Astrocyte of the cerebellum (primary cell): ENCODE data around the gene IGSF21.

Experiments
- DNase-seq: peaks from one replicate; pipeline ENCODE4 v3.0.0-alpha.2; 2011; ENCODE audit warnings: low read depth
- H3K4me3 ChIP-seq: 2 replicates; pipeline ENCODE4 v1.5.1; 2011; ENCODE audit warnings: mild to moderate bottlenecking, low read depth, low read length, moderate library complexity
- CTCF ChIP-seq: IDR thresholded peaks from 2 replicates; pipeline ENCODE4 v1.5.1; 2012; ENCODE audit warnings: low read length, low read depth, moderate library complexity, mild to moderate bottlenecking; ENCODE audit errors: missing control alignments
- in situ Hi-C: cut with HindIII; loops from 2 replicates; pipeline ENCODE4 v1.10.0; 2017; ENCODE audit warnings: low sequenced_read_pairs

Gene IGSF21

GRCh38 chr1:18123467-18123992 lies 15.9 kb downstream of the IGSF21 start:
- TF ChIP-seq CTCF = no peak
- DNase-seq = no peak
- no peak overlapping the region for H3K4me3 ChIP-seq
- in situ Hi-C loops = no loop called here

- DNase-seq = no peak
- in situ Hi-C loops = no loop called here
- TF ChIP-seq CTCF = no peak
- H3K4me3 ChIP-seq = no peak overlapping the region
These were observed 17.4 kb downstream of the IGSF21 start for GRCh38 chr1:18124977-18125376.

GRCh38 chr1:18126616-18127015 lies 19.0 kb downstream of the IGSF21 start:
- TF ChIP-seq CTCF = no peak
- in situ Hi-C loops = no loop called here
- H3K4me3 ChIP-seq = no peak overlapping the region
- no peak for DNase-seq

- TF ChIP-seq CTCF = no peak
- no peak for DNase-seq
- H3K4me3 ChIP-seq = no peak overlapping the region
- in situ Hi-C loops = no loop called here
These were observed 20.7 kb downstream of the IGSF21 start for GRCh38 chr1:18128298-18128697.

GRCh38 chr1:18130356-18130755 lies 22.8 kb downstream of the IGSF21 start:
- TF ChIP-seq CTCF = no peak
- DNase-seq = no peak
- no peak overlapping the region for H3K4me3 ChIP-seq
- in situ Hi-C loops = no loop called here

GRCh38 chr1:18132022-18132710 lies 24.6 kb downstream of the IGSF21 start:
- DNase-seq = no peak
- no peak for TF ChIP-seq CTCF
- in situ Hi-C loops = no loop called here
- no peak overlapping the region for H3K4me3 ChIP-seq
